Fibroblast of the aortic adventitia (primary cell): ENCODE results near the gene MAP1LC3A. TPM values are rescaled to one million over a fixed set of nuclear protein-coding genes. Genes with fewer than 3 reads are reported as not detected.
A peak's percentile ranks its signal among the peaks of the same experiment; 100 is the strongest.

Experiments
- DNase-seq: peaks from one replicate; pipeline ENCODE4 v3.0.0-alpha.2; 2010; ENCODE audit warnings: low read depth
- H3K4me3 ChIP-seq: 2 replicates; pipeline ENCODE4 v1.5.1; 2011; ENCODE audit warnings: low read depth, mild to moderate bottlenecking, control low read depth, low read length, moderate library complexity
- CTCF ChIP-seq: IDR thresholded peaks from 2 replicates; pipeline ENCODE4 v1.5.1; 2011; ENCODE audit warnings: mild to moderate bottlenecking, low read length, control low read depth, inconsistent platforms; ENCODE audit not compliant: insufficient read depth
- total RNA-seq: library from RNA; depleted of rRNA; stranded (reverse); fragments of >200 nt; gene quantifications from 2 replicates; pipeline ENCODE4 v1.2.3, GENCODE V29; 2012; ENCODE audit warnings: low replicate concordance

The MAP1LC3A gene
- total RNA-seq, 1 donor: 20.2 TPM

GRCh38 chr20:34536798-34537394, 21.6 kb upstream of the MAP1LC3A start:
- H3K4me3 ChIP-seq: no peak overlapping the region
- TF ChIP-seq CTCF: peak; percentile 34
- no peak for DNase-seq

GRCh38 chr20:34537651-34538050, 20.9 kb upstream of the MAP1LC3A start:
- TF ChIP-seq CTCF: no peak
- DNase-seq: no peak
- no peak overlapping the region for H3K4me3 ChIP-seq

GRCh38 chr20:34538671-34539123, 19.8 kb upstream of the MAP1LC3A start:
- peak; percentile 91 for TF ChIP-seq CTCF
- no peak overlapping the region for H3K4me3 ChIP-seq
- DNase-seq: peak; percentile 76

GRCh38 chr20:34539756-34540155, 18.8 kb upstream of the MAP1LC3A start:
- no peak overlapping the region for H3K4me3 ChIP-seq
- no peak for TF ChIP-seq CTCF
- no peak for DNase-seq

GRCh38 chr20:34540596-34541263, 17.8 kb upstream of the MAP1LC3A start:
- DNase-seq: no peak
- TF ChIP-seq CTCF: no peak
- no peak overlapping the region for H3K4me3 ChIP-seq

- DNase-seq: no peak
- no peak for TF ChIP-seq CTCF
- no peak overlapping the region for H3K4me3 ChIP-seq
These were observed 17.1 kb upstream of the MAP1LC3A start for GRCh38 chr20:34541264-34541901.
